ENCODE data around the gene COQ9. TPM values are rescaled to one million over a fixed set of nuclear protein-coding genes. Genes with fewer than 3 reads are reported as not detected.

The COQ9 gene
- total RNA-seq, 1 experiment from 2014 or later, result 32.9 TPM

DNA sequence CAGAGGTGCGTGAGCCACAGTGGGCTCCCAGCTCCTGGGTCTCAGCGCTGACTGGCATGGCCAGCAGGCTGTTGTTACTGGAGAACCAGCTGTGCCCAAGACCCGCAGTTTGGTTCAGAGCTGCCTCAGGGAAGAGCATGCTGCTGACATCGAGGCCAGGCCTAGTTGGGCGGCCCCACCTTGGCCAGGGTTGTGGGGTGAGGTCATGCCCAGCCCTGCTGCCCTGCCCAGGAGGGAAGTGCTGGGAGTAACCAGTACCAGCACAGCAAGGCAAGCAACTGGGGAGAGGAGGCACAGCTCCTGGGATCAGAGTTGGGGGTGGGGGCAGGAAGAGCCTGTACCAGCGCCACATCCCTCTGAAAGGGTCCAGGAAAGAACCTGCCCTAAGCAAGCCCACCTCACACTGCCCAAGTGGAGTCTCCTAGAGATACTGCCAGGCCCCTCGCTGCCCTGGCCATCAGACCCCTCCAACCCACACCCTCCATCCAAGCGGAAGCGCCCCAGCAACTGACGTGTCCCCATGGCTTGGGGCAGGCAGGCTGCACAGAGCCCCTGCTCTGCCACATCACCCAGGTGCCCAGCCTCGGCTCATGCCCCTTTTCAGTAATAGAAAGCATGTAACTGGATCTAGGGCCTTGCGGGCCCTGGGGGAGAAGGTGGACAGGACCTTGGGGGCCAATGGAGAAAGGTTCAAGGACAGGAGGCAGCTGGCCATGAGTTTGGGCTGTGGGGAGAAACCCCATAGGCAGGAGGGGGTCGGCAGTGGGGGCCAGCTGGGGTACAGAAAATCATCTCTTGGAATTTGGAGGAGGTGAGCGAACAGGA lies 38.0 kb downstream of the COQ9 start:
- Histone ChIP-seq H2BK15ac (ENCODE audit: low read depth, low read length) (no peak overlapping the region), H3K79me1 (ENCODE audit: insufficient read depth, low read depth, low read length, poor library complexity, severe bottlenecking) (peaks cover 5% of the 10 kb centered on the region), H2BK20ac (ENCODE audit: low read depth, low read length, poor library complexity, severe bottlenecking) (no peak overlapping the region), H3K56ac (ENCODE audit: insufficient read length, low read depth, low read length) (no peak overlapping the region), H3K27ac (ENCODE audit: insufficient read length, low read depth, low read length) (no peak overlapping the region), H2BK5ac (ENCODE audit: insufficient read length, low read length) (no peak overlapping the region), H3K79me2 (ENCODE audit: insufficient read depth, low read length) (no peaks in the 10 kb centered on the region), H4K5ac (ENCODE audit: insufficient read length, low read depth, low read length) (no peak overlapping the region), H3K4ac (ENCODE audit: low read depth, low read length) (no peak overlapping the region), H3K4me2 (ENCODE audit: insufficient read depth, insufficient read length, low read length) (peak overlapping the region; percentile 76), H2BK120ac (ENCODE audit: low read depth, low read length, poor library complexity, severe bottlenecking) (no peak overlapping the region), H2AK5ac (ENCODE audit: insufficient read length, low read length) (no peak overlapping the region), H4K20me1 (ENCODE audit: control insufficient read depth, insufficient read depth, insufficient read length) (no peaks in the 10 kb centered on the region), H2AFZ (ENCODE audit: low read length) (no peak overlapping the region), H3K9ac (ENCODE audit: extremely low read depth, insufficient read length, low read length) (peak overlapping the region; percentile 31), H3K9me3 (ENCODE audit: control insufficient read depth, low read depth, low read length) (no peaks in the 10 kb centered on the region), H2BK12ac (ENCODE audit: insufficient read length, low read depth, low read length) (no peak overlapping the region), H4K91ac (ENCODE audit: insufficient read length, low read depth, low read length) (no peak overlapping the region), H3K18ac (ENCODE audit: insufficient read length, low read depth, low read length) (no peak overlapping the region), H3K14ac (ENCODE audit: insufficient read depth, low read length) (peak overlapping the region; percentile 83; the same call in 1 of the 2 replicates), H3K23ac (ENCODE audit: insufficient read length, low read depth, low read length) (no peak overlapping the region), H3T11ph (ENCODE audit: low read length) (no peak overlapping the region), H4K8ac (replicated peaks; ENCODE audit: insufficient read length, low read depth, low read length) (no peak overlapping the region), H3K23me2 (ENCODE audit: insufficient read length, low read depth, low read length, poor library complexity, severe bottlenecking) (peaks cover 14% of the 10 kb centered on the region), H3K27me3 (ENCODE audit: insufficient read depth, low read length) (no peaks in the 10 kb centered on the region), H3K4me1 (ENCODE audit: insufficient read depth, low read length) (peaks cover 2% of the 10 kb centered on the region; the same call in 1 of the 2 replicates)
- Mint-ChIP-seq H3K27ac (no peak overlapping the region), H3K27me3 (ENCODE audit: low read depth) (peaks cover 28% of the 10 kb centered on the region), H3K36me3 (ENCODE audit: insufficient read depth in 1 of 3, low read depth in 3 of 3) (no peaks in the 10 kb centered on the region; a peak in 2 of 7 replicates), H3K4me1 (peaks cover 21 to 35% of the 10 kb centered on the region in 2 experiments), H3K9me3 (peaks cover 9 to 14% of the 10 kb centered on the region in 2 experiments; a peak in 4 of 5 replicates), H3K4me3 (peak overlapping the region; percentile 82 to 90)
- no CpG with 5 or more reads among the region's 14 CpGs for WGBS (ENCODE audit: extremely low coverage, insufficient read length, low lambda C conversion rate)
- TF ChIP-seq, protein P1, sequence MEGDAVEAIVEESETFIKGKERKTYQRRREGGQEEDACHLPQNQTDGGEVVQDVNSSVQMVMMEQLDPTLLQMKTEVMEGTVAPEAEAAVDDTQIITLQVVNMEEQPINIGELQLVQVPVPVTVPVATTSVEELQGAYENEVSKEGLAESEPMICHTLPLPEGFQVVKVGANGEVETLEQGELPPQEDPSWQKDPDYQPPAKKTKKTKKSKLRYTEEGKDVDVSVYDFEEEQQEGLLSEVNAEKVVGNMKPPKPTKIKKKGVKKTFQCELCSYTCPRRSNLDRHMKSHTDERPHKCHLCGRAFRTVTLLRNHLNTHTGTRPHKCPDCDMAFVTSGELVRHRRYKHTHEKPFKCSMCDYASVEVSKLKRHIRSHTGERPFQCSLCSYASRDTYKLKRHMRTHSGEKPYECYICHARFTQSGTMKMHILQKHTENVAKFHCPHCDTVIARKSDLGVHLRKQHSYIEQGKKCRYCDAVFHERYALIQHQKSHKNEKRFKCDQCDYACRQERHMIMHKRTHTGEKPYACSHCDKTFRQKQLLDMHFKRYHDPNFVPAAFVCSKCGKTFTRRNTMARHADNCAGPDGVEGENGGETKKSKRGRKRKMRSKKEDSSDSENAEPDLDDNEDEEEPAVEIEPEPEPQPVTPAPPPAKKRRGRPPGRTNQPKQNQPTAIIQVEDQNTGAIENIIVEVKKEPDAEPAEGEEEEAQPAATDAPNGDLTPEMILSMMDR (conservative IDR thresholded peaks at IDR 0.05), result no peak
- DNase-seq, result peak; percentile 24

Data from H9 (cell line).